Renal pelvis (tissue), 4 donors: ENCODE results near the gene ADGRD1. TPM values are rescaled to one million over a fixed set of nuclear protein-coding genes. Genes with fewer than 3 reads are reported as not detected.
A peak's percentile ranks its signal among the peaks of the same experiment; 100 is the strongest.
"Not testable (repeated sequence)": the region's sequence is repeated elsewhere in the genome, so short reads cannot be mapped to it uniquely, and the experiment has no call there.

ENCODE experiments used
- DNase-seq: peaks from one replicate; pipeline ENCODE4 v3.0.0-alpha.2; 2013
- polyA plus RNA-seq, 3 donors: library from polyadenylated mRNA; unstranded; fragments of 120-200 nt; gene quantifications; one replicate each; pipeline ENCODE4 v1.2.1, GENCODE V29; 2013; ENCODE audit not compliant: insufficient read length in 3 of 3

ADGRD1 gene
- polyA plus RNA-seq, 3 donors = 10.3 to 16.2 (median 12.8) TPM

- not testable (repeated sequence) for DNase-seq
These were observed 117.0 kb downstream of the ADGRD1 start for GRCh38 chr12:131070668-131071067.

GRCh38 chr12:131071234-131071820, 117.6 kb downstream of the ADGRD1 start:
- DNase-seq = not testable (repeated sequence)

GRCh38 chr12:131071950-131072349, 118.2 kb downstream of the ADGRD1 start:
- not testable (repeated sequence) for DNase-seq

- DNase-seq = no peak
These were observed 118.9 kb downstream of the ADGRD1 start for GRCh38 chr12:131072451-131073230.

- DNase-seq = peak; percentile 64
These were observed 120.7 kb downstream of the ADGRD1 start for GRCh38 chr12:131074221-131075083.

GRCh38 chr12:131075194-131075593, 121.5 kb downstream of the ADGRD1 start:
- DNase-seq = no peak

- DNase-seq = no peak
These were observed 121.9 kb downstream of the ADGRD1 start for GRCh38 chr12:131075611-131076010.

GRCh38 chr12:131076296-131076695, 122.6 kb downstream of the ADGRD1 start:
- no peak for DNase-seq

GRCh38 chr12:131076791-131077747, 123.4 kb downstream of the ADGRD1 start:
- DNase-seq = no peak

GRCh38 chr12:131077931-131078391, 124.3 kb downstream of the ADGRD1 start:
- DNase-seq = no peak

- peak; percentile 43 for DNase-seq
These were observed 128.8 kb downstream of the ADGRD1 start for GRCh38 chr12:131082290-131083194.

- no peak for DNase-seq
These were observed 130.8 kb downstream of the ADGRD1 start for GRCh38 chr12:131084341-131085011.

GRCh38 chr12:131085125-131085815, 131.6 kb downstream of the ADGRD1 start:
- no peak for DNase-seq

GRCh38 chr12:131085816-131086591, 132.3 kb downstream of the ADGRD1 start:
- no peak for DNase-seq

- DNase-seq = no peak
These were observed 133.7 kb downstream of the ADGRD1 start for GRCh38 chr12:131087302-131087818.

- DNase-seq = no peak
These were observed 134.4 kb downstream of the ADGRD1 start for GRCh38 chr12:131087991-131088700.
